Gastrocnemius medialis (tissue), 4 donors: Measurements from ENCODE around the gene RFC5. TPM values are rescaled to one million over a fixed set of nuclear protein-coding genes. Genes with fewer than 3 reads are reported as not detected.
"Not testable (repeated sequence)": the region's sequence is repeated elsewhere in the genome, so short reads cannot be mapped to it uniquely, and the experiment has no call there.

Source experiments
- ATAC-seq, 2 donors: fragments of 150-250 bp; one replicate each; pipeline ENCODE4 v1.9.1; 2016
- DNase-seq, 2 donors: peaks; one replicate each; pipeline ENCODE4 v3.0.0-alpha.2; 2019
- H3K27ac ChIP-seq, 4 donors: fragments of 200-600 bp; sonication (generic); 1 replicate in 1 of 4; 2 replicates in 3 of 4; pipeline ENCODE4 v1.5.1; 2016 to 2018; ENCODE audit warnings: mild to moderate bottlenecking in 2 of 4, moderate library complexity in 1 of 4
- H3K27me3 ChIP-seq, 3 donors: fragments of 200-600 bp; sonication (generic) in 2 of 3; 1 replicate in 1 of 3; 2 replicates in 2 of 3; pipeline versions ENCODE4 v1.5.1 to v1.6.0; 2016 to 2019; ENCODE audit warnings: mild to moderate bottlenecking in 1 of 3, moderate library complexity in 1 of 3
- H3K36me3 ChIP-seq, 2 donors: fragments of 200-600 bp; sonication (generic) in 1 of 2; one replicate each; pipeline ENCODE4 v1.5.1; 2017 to 2018
- H3K4me1 ChIP-seq, 2 donors: fragments of 200-600 bp; sonication (generic) in 1 of 2; one replicate each; pipeline ENCODE4 v1.5.1; 2016 to 2017; ENCODE audit warnings: mild to moderate bottlenecking in 2 of 2
- H3K4me3 ChIP-seq, 4 donors: fragments of 200-600 bp; sonication (generic) in 3 of 4; 1 replicate in 1 of 4; 2 replicates in 3 of 4; pipeline ENCODE4 v1.5.1; 2016 to 2019; ENCODE audit warnings: mild to moderate bottlenecking in 2 of 4
- H3K9me3 ChIP-seq, 3 donors: fragments of 200-600 bp; sonication (generic) in 2 of 3; 1 replicate in 1 of 3; 2 replicates in 2 of 3; pipeline ENCODE4 v1.5.1; 2016 to 2019
- POLR2A ChIP-seq, 2 donors: fragments of 450-650 bp; IDR thresholded peaks; one replicate each; pipeline ENCODE4 v1.6.1; 2017; ENCODE audit warnings: antibody characterized with exemption in 2 of 2, mild to moderate bottlenecking in 2 of 2, moderate library complexity in 2 of 2
- in situ Hi-C, 4 donors: fragments of 200-750 bp; cut with MboI; loops; one replicate each; pipeline versions ENCODE4 v1.15.0 to v1.8.0; 2017; ENCODE audit warnings: low sequenced_read_pairs in 4 of 4
- intact Hi-C: fragments of 100-400 bp; cut with DNase I; formaldehyde crosslinking; loops from one replicate; pipeline ENCODE4 v1.15.1; 2023; ENCODE audit warnings: low total_unique reads
- total RNA-seq, 4 donors: library from RNA; depleted of rRNA; stranded (reverse); fragments of >200 nt; gene quantifications; one replicate each; pipeline versions ENCODE4 v1.1.0 to v1.2.3, GENCODE V29; 2016
- TF ChIP-seq, protein P1 (sequence below), 5 experiments: fragments of 450-650 bp in 3 of 5; fragments of 200-600 bp in 2 of 5; sonication (generic) in 2 of 5; IDR thresholded peaks in 4 of 5; conservative IDR thresholded peaks in 1 of 5; 1 replicate in 4 of 5; 2 replicates in 1 of 5; pipeline ENCODE4 v1.5.1; 2016 to 2019; ENCODE audit warnings: antibody characterized with exemption in 5 of 5, mild to moderate bottlenecking in 3 of 5, moderate library complexity in 3 of 5

Gene RFC5
- total RNA-seq, 4 donors from 2014 or later = 3.5 to 9.9 (median 5.4) TPM

DNA sequence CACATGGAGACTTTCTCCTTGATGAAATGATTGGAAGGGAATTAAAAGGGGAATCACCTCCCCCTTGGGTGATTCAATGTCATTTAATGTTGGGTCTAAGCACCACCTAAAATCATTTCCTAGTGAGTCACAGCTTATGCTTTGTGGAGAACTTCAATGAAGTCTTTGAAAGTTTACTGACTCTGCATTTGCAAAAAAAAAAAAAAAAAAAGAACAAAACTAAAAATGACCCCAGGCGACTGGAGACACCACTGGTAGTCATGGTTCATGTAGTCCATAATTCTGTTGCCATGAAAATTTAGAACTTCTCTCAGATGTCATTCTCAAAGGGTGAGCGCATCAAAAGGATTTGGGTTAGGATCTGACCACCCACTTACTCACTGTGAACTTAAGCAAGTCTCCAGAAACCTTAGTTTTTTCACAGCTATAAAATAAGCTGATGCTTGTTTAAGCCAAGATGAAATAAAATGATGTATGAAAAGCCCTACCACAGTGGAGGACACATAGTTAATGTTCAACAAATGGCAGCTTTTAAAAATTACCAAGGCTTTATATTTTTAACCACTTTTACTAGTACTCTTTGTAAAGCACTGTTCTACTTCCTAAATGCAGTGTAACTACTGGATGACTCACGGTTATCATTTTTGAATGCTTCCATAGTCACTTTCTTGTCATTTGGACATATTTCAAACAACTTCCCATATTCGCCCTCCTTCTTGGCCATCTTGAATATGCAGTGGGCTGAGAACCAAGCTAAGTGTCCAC lies 29.6 kb upstream of the RFC5 start:
- H3K4me3 ChIP-seq = no peak overlapping the region
- TF ChIP-seq, protein P1, sequence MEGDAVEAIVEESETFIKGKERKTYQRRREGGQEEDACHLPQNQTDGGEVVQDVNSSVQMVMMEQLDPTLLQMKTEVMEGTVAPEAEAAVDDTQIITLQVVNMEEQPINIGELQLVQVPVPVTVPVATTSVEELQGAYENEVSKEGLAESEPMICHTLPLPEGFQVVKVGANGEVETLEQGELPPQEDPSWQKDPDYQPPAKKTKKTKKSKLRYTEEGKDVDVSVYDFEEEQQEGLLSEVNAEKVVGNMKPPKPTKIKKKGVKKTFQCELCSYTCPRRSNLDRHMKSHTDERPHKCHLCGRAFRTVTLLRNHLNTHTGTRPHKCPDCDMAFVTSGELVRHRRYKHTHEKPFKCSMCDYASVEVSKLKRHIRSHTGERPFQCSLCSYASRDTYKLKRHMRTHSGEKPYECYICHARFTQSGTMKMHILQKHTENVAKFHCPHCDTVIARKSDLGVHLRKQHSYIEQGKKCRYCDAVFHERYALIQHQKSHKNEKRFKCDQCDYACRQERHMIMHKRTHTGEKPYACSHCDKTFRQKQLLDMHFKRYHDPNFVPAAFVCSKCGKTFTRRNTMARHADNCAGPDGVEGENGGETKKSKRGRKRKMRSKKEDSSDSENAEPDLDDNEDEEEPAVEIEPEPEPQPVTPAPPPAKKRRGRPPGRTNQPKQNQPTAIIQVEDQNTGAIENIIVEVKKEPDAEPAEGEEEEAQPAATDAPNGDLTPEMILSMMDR (IDR thresholded peaks at IDR 0.05 in 4 of 5, conservative IDR thresholded peaks at IDR 0.05 in 1 of 5) = no peak
- TF ChIP-seq POLR2A (IDR thresholded peaks at IDR 0.05) = no peak
- DNase-seq = no peak
- in situ Hi-C loops = no loop called here
- intact Hi-C loops = no loop called here
- H3K27ac ChIP-seq = no peak overlapping the region
- H3K27me3 ChIP-seq = no peaks in the 10 kb centered on the region
- H3K36me3 ChIP-seq = no peaks in the 10 kb centered on the region
- ATAC-seq = no peak
- no peaks in the 10 kb centered on the region for H3K9me3 ChIP-seq
- no peaks in the 10 kb centered on the region for H3K4me1 ChIP-seq

- Histone ChIP-seq H3K9me3 (no peaks in the 10 kb centered on the region), H3K4me3 (no peak overlapping the region), H3K27me3 (no peaks in the 10 kb centered on the region), H3K4me1 (no peaks in the 10 kb centered on the region), H3K27ac (no peak overlapping the region), H3K36me3 (no peaks in the 10 kb centered on the region)
- DNase-seq (no peak), ATAC-seq (no peak)
- no peak for TF ChIP-seq POLR2A (IDR thresholded peaks at IDR 0.05)
- TF ChIP-seq, protein P1 (IDR thresholded peaks at IDR 0.05 in 4 of 5, conservative IDR thresholded peaks at IDR 0.05 in 1 of 5) = no peak
- intact Hi-C loops (no loop called here), in situ Hi-C loops (no loop called here)
Measured at GRCh38 chr12:117994551-117995438, 21.7 kb upstream of the RFC5 start.

DNA sequence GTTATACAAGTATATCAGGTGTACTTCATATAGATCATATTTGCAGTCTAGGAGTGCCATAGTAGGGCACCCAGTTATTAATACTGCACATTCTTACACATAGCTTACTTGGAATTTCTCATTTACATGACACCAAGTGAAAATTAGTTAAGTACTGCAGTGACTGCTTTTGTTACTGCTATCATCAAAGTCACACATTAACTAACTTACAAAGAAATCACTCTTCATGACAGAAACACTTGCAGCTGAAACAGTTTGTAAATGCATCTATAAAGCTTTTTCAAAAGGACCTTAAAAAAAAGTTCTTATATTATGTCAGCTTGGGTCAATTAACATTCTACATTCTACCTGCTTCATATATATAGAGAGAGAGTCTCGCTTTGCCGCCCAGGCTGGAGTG lies 17.8 kb upstream of the RFC5 start:
- no peaks in the 10 kb centered on the region for H3K4me1 ChIP-seq
- TF ChIP-seq POLR2A (IDR thresholded peaks at IDR 0.05) = no peak
- TF ChIP-seq, protein P1 (IDR thresholded peaks at IDR 0.05 in 4 of 5, conservative IDR thresholded peaks at IDR 0.05 in 1 of 5) = no peak
- no peaks in the 10 kb centered on the region for H3K9me3 ChIP-seq
- H3K4me3 ChIP-seq = no peak overlapping the region
- in situ Hi-C loops (no loop called here), intact Hi-C loops (no loop called here)
- H3K36me3 ChIP-seq = no peaks in the 10 kb centered on the region
- no peak for DNase-seq
- ATAC-seq = no peak
- no peaks in the 10 kb centered on the region for H3K27me3 ChIP-seq
- no peak overlapping the region for H3K27ac ChIP-seq

GRCh38 chr12:117999806-118000205 lies 16.7 kb upstream of the RFC5 start:
- in situ Hi-C loops, intact Hi-C loops, ATAC-seq: not testable (repeated sequence)

GRCh38 chr12:118010903-118011302 lies 5.6 kb upstream of the RFC5 start:
- intact Hi-C loops (loop anchor here (10.0 kb wide), 1 partner anchor 94 kb away; the partner anchor contains the start of gene VSIG10), in situ Hi-C loops (no loop called here)
- ATAC-seq = no peak

More at GRCh38 chr12:117999806-118000205, 16.7 kb upstream of the RFC5 start:
- H3K9me3 ChIP-seq, H3K4me1 ChIP-seq, H3K4me3 ChIP-seq, H3K36me3 ChIP-seq, H3K27me3 ChIP-seq, H3K27ac ChIP-seq, DNase-seq: not testable (repeated sequence)

More at GRCh38 chr12:118010903-118011302, 5.6 kb upstream of the RFC5 start:
- Histone ChIP-seq H3K27me3 (no peaks in the 10 kb centered on the region), H3K4me1 (peaks cover 0 to under 1% of the 10 kb centered on the region in 2 donors), H3K27ac (no peak overlapping the region), H3K9me3 (no peaks in the 10 kb centered on the region), H3K4me3 (no peak overlapping the region), H3K36me3 (no peaks in the 10 kb centered on the region)
- no peak for DNase-seq
- TF ChIP-seq, protein P1 (IDR thresholded peaks at IDR 0.05 in 4 of 5, conservative IDR thresholded peaks at IDR 0.05 in 1 of 5) = no peak
- TF ChIP-seq POLR2A (IDR thresholded peaks at IDR 0.05) = no peak
